Stimulated activated CD8-positive, alpha-beta memory T cell treated with anti-CD3 and anti-CD28 coated beads, Interleukin-7, amount 100 ng/mL, for 24 hours (primary cell): Measurements from ENCODE around the gene OR10G6.
"Not testable (repeated sequence)": the region's sequence is repeated elsewhere in the genome, so short reads cannot be mapped to it uniquely, and the experiment has no call there.

Source experiments
- DNase-seq: peaks from one replicate; pipeline ENCODE4 v3.0.0-alpha.2; 2020; ENCODE audit warnings: low read depth

OR10G6 gene, protein sequence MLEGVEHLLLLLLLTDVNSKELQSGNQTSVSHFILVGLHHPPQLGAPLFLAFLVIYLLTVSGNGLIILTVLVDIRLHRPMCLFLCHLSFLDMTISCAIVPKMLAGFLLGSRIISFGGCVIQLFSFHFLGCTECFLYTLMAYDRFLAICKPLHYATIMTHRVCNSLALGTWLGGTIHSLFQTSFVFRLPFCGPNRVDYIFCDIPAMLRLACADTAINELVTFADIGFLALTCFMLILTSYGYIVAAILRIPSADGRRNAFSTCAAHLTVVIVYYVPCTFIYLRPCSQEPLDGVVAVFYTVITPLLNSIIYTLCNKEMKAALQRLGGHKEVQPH

DNA sequence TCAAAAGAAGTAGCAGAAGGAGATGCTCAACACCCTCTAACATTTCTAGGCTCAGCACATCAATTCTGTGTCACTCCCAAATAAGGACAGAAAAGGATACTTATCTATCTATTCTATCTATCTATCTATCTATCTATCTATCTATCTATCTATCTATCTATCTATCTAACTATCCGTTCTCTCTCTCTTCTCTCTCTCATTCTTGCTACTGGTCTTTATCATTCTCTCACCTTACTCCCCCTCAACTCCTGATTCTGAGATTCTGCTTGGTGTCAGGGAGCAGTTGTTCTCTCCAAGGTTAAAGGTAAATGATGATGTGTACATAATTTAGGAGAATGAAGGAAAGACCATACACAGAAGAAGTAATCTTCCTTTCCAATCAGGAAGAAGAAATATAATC lies at the start of gene OR10G6:
Gene OR10G6 (minus strand): TSS at position 43 of the 400 bp plus-strand sequence. CDS start 0 bp downstream, at position 43.
- DNase-seq = no peak

- DNase-seq = no peak
Measured at GRCh38 chr11:124043420-124043819, 48.5 kb upstream of the OR10G6 start.

DNA sequence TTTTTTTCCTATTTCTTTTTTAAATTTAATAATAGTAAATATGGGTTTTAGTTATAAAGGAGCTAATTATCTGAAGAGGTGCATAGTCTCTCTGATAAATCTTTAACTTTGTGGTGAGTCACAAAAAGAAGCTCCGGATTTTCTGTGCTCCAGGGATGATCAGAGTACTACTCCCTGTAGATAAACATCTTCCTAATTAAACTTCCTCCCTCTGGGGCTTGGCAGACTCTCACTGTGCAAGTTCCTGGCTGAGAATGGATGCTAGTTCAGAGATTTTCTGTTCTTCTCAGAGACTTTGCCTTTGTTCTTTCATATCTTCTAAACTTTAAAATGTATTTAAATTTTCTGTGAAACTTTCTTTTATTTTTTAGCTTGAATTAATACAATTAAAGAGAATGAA lies 46.3 kb upstream of the OR10G6 start, which contains the start of gene OR10G7:
Gene OR10G7 (minus strand): TSS at position 72 of the 400 bp plus-strand sequence. CDS start 2,324 bp downstream, outside the sequence.
- no peak for DNase-seq

DNA sequence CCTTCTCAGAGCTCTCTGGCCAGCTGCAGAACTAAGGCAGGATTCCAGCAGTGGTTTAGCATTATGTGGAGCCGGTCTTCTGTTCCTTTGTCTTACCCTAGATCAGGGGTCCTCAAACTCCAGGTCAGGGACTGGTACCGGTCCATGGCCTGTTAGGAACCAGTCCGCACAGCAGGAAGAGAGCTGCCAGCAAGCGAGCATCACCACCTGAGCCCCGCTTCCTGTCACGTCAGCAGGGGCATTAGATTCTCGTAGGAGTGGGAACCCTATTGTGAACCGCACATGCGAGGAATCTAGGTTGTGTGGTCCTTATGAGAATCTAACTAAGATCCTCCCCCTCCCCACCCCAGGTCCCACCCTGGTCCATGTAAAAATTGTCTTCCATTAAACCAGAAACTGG lies 44.6 kb upstream of the OR10G6 start:
- DNase-seq = no peak

- DNase-seq = no peak
Measured at GRCh38 chr11:124036666-124037065, 41.7 kb upstream of the OR10G6 start.

- DNase-seq = no peak
Measured at GRCh38 chr11:124026498-124026897, 31.5 kb upstream of the OR10G6 start, which contains the start of gene OR10G8. Gene OR10G8 (plus strand): TSS chr11:124026798. CDS start chr11:124029623, 2,825 bp downstream.

- DNase-seq = not testable (repeated sequence)
Measured at GRCh38 chr11:124015837-124016236, 20.9 kb upstream of the OR10G6 start.

- DNase-seq = no peak
Measured at GRCh38 chr11:124012697-124013096, 17.7 kb upstream of the OR10G6 start, which contains the start of gene OR10G4. Gene OR10G4 (plus strand): TSS chr11:124012997. CDS start chr11:124015575, 2,578 bp downstream.

- no peak for DNase-seq
Measured at GRCh38 chr11:123979311-123979710, 15.7 kb downstream of the OR10G6 start.

GRCh38 chr11:123977731-123978347 lies 17.1 kb downstream of the OR10G6 start, which contains the start of gene OR10S1:
Gene OR10S1 (minus strand): TSS chr11:123977781. CDS start chr11:123977664, 117 bp downstream.
- DNase-seq = no peak

DNA sequence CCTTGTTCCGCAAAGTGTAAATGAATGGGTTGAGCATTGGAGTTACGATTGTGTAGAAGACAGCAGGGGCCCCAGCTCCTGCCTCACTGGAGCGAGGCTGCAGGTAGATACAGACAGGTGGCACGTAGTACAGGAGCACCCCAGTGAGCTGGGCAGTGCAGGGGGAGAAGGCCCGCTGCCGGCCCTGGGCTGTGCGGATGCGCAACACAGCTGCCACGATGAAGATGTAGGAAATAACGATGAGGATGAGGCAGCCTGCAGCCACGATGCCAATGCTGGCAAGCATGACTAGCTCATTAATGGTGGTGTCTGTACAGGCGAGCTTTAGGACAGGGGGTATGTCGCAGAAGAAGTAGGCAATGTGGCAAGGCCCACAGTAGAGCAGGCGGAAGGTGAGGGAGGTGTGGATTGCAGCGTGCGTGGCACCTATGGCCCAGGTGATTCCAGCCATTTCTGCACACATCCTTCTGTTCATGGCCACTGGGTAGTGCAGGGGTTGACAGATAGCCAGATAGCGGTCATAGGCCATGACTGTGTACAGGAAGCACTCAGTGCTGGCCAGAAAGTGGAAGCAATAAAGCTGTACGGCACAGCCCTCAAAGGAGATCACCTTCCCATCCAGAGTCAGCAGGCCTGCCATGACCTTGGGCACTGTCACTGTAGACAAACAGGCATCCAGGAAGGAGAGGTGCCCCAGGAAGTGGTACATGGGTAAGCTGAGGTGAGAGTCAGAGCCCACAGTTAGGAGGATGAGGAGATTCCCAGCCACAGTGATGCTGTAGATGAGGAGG lies 18.0 kb downstream of the OR10G6 start:
- no peak for DNase-seq

GRCh38 chr11:123973816-123974215 lies 21.1 kb downstream of the OR10G6 start:
- DNase-seq = no peak

DNA sequence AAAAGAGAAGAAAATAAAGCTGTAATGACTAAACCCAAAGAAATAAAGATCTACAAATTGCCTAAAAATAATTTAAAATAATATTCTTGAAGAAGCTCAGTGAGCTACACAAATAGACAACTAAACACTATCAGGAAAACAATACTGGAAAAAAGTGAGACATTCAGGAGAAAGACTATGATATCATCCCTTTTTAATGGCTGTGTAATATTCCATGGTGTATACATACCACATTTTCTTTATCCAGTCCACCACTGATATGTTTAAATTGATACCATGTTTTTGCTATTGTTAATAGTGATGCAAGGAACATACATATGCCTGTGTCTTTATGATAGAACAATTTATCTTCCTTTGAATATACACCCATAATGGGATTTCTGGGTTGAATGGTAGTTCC lies 38.2 kb downstream of the OR10G6 start:
- no peak for DNase-seq

DNA sequence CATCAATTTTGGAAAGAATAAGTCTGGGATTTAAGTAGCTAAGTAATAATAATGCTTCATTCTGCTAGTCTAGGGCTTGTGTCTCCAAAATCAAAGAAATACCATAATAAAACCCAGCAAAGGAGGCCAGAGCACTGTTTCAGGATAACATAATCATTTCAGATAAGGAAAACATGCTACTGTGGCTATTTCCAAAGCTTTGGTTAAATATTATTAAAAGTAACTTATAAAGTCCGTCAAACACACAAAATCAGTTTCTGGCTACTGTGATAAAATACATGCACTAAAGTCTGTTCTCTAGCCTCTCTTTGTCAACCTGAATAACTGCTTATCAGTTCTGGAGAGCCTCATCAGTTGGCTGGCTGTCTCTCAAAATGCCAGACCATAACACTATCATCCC lies 49.8 kb downstream of the OR10G6 start:
- no peak for DNase-seq
